H1 (cell line): ENCODE results near the gene FARS2. TPM values are rescaled to one million over a fixed set of nuclear protein-coding genes. Genes with fewer than 3 reads are reported as not detected.

Experiments used
- CTCF ChIA-PET: fragments of 300-600 bp; sonication (Branson Sonifier 250); formaldehyde crosslinking; loops from one replicate; lab custom pipeline; 2021; ENCODE audit not compliant: partially characterized antibody; lab: Charles Lee
- POLR2A ChIA-PET: fragments of 300-600 bp; sonication (Branson Sonifier 250); formaldehyde crosslinking; loops from one replicate; lab custom pipeline; 2021; ENCODE audit warnings: inconsistent platforms; ENCODE audit not compliant: partially characterized antibody; lab: Charles Lee
- DNase-seq, 2 experiments: peaks; one replicate each; pipeline versions ENCODE4 v3.0.0 to v3.0.0-alpha.2; 2010 to 2022; ENCODE audit warnings: low spot score in 2 of 2, low read depth in 1 of 2, mixed read lengths in 1 of 2
- FAIRE-seq: peaks from 2 replicates; lab custom pipeline; 2011; peaks lifted over from hg19 to GRCh38; lab: Jason Lieb, UNC
- H2AFZ ChIP-seq: 2 replicates; pipeline ENCODE4 v1.8.1; 2012; ENCODE audit warnings: low read length, inconsistent platforms
- H2AK5ac ChIP-seq: 2 replicates; pipeline ENCODE4 v1.6.1; 2013; ENCODE audit warnings: low read depth, low read length
- H2BK120ac ChIP-seq: replicated peaks from 2 replicates; pipeline ENCODE3; 2013; ENCODE audit warnings: low read depth, low read length, inconsistent platforms
- H2BK12ac ChIP-seq: 2 replicates; pipeline ENCODE4 v1.6.1; 2013; ENCODE audit warnings: low read depth, low read length
- H2BK15ac ChIP-seq: 2 replicates; pipeline ENCODE4 v1.6.1; 2013; ENCODE audit warnings: low read length
- H2BK20ac ChIP-seq: 2 replicates; pipeline ENCODE4 v1.6.1; 2013; ENCODE audit warnings: low read length
- H2BK5ac ChIP-seq: 2 replicates; pipeline ENCODE4 v1.6.1; 2013; ENCODE audit warnings: low read depth, low read length
- H3K14ac ChIP-seq: 2 replicates; pipeline ENCODE4 v1.6.1; 2013; ENCODE audit warnings: inconsistent platforms; ENCODE audit not compliant: insufficient read length
- H3K18ac ChIP-seq: 2 replicates; pipeline ENCODE4 v1.6.1; 2013; ENCODE audit warnings: low read length; ENCODE audit errors: extremely low read depth
- H3K23ac ChIP-seq: 2 replicates; pipeline ENCODE4 v1.6.1; 2013; ENCODE audit warnings: inconsistent platforms; ENCODE audit not compliant: insufficient read length
- H3K23me2 ChIP-seq: 2 replicates; pipeline ENCODE4 v1.6.1; 2013; ENCODE audit warnings: low read depth, low read length
- H3K27ac ChIP-seq: 2 replicates; pipeline ENCODE4 v1.6.1; 2011; ENCODE audit warnings: low read depth, low read length, inconsistent platforms
- H3K27me3 ChIP-seq, 4 experiments: replicated peaks in 1 of 4; 1 replicate in 1 of 4; 2 replicates in 3 of 4; pipeline versions ENCODE4 v1.6.1 to v1.8.1; 2011 to 2013; ENCODE audit warnings: low read length in 3 of 4, mild to moderate bottlenecking in 3 of 4, inconsistent platforms in 2 of 4, mixed read lengths in 2 of 4, moderate library complexity in 1 of 4; ENCODE audit not compliant: control insufficient read depth in 3 of 4, insufficient read depth in 3 of 4; ENCODE audit errors: extremely low read depth in 1 of 4
- H3K36me3 ChIP-seq, 4 experiments: 2 replicates each; pipeline versions ENCODE4 v1.6.1 to v1.8.1; 2011 to 2013; ENCODE audit warnings: mild to moderate bottlenecking in 4 of 4, low read length in 3 of 4, moderate library complexity in 2 of 4, control low read depth in 1 of 4, inconsistent platforms in 1 of 4; ENCODE audit not compliant: insufficient read depth in 4 of 4, control insufficient read depth in 2 of 4
- H3K4ac ChIP-seq: replicated peaks from 2 replicates; pipeline ENCODE3; 2013; ENCODE audit warnings: low read length, low read depth, mixed read lengths, inconsistent platforms; ENCODE audit not compliant: insufficient read length
- H3K4me1 ChIP-seq, 4 experiments: replicated peaks in 1 of 4; 1 replicate in 1 of 4; 2 replicates in 3 of 4; pipeline versions ENCODE4 v1.6.1 to v1.8.1; 2011 to 2013; ENCODE audit warnings: low read length in 3 of 4, inconsistent platforms in 2 of 4, mixed read lengths in 1 of 4; ENCODE audit not compliant: insufficient read depth in 4 of 4, control insufficient read depth in 3 of 4
- H3K4me2 ChIP-seq, 2 experiments: 2 replicates each; pipeline versions ENCODE4 v1.6.1 to v1.8.1; 2011 to 2013; ENCODE audit warnings: low read depth in 2 of 2, low read length in 2 of 2, control low read depth in 1 of 2, inconsistent platforms in 1 of 2, mild to moderate bottlenecking in 1 of 2; ENCODE audit not compliant: insufficient read depth in 1 of 2
- H3K4me3 ChIP-seq, 4 experiments: fragments of 200-600, 300-600 bp in 1 of 4; sonication (generic), shearing (Covaris generic), sonication (Bioruptor Twin) in 1 of 4; 2 replicates each; pipeline versions ENCODE4 v1.5.1 to v1.8.1; 2011 to 2016; ENCODE audit warnings: low read length in 4 of 4, low read depth in 3 of 4, control low read depth in 2 of 4, inconsistent platforms in 2 of 4, mild to moderate bottlenecking in 2 of 4, mixed read lengths in 1 of 4, moderate library complexity in 1 of 4; ENCODE audit not compliant: insufficient read depth in 2 of 4; ENCODE audit errors: extremely low read depth in 1 of 4
- H3K56ac ChIP-seq: replicated peaks from 2 replicates; pipeline ENCODE3; 2013; ENCODE audit warnings: low read depth, mild to moderate bottlenecking, mixed read lengths, low read length, inconsistent platforms; ENCODE audit not compliant: insufficient read length
- H3K79me1 ChIP-seq: 2 replicates; pipeline ENCODE4 v1.6.1; 2013; ENCODE audit warnings: low read depth, low read length, control low read depth
- H3K79me2 ChIP-seq, 2 experiments: 2 replicates each; pipeline versions ENCODE4 v1.6.1 to v1.8.1; 2012 to 2013; ENCODE audit warnings: low read length in 2 of 2, mild to moderate bottlenecking in 2 of 2, inconsistent platforms in 1 of 2; ENCODE audit not compliant: insufficient read depth in 2 of 2, control insufficient read depth in 1 of 2
- H3K9ac ChIP-seq, 4 experiments: replicated peaks in 1 of 4; 1 replicate in 1 of 4; 2 replicates in 3 of 4; pipeline versions ENCODE4 v1.6.1 to v1.8.1; 2011 to 2013; ENCODE audit warnings: low read depth in 3 of 4, low read length in 3 of 4, control low read depth in 2 of 4, mild to moderate bottlenecking in 2 of 4, moderate library complexity in 2 of 4, inconsistent platforms in 1 of 4; ENCODE audit errors: extremely low read depth in 1 of 4
- H3K9me3 ChIP-seq, 2 experiments: 2 replicates each; pipeline versions ENCODE4 v1.6.1 to v1.8.1; 2012 to 2013; ENCODE audit warnings: mild to moderate bottlenecking in 2 of 2, moderate library complexity in 2 of 2, control low read depth in 1 of 2, inconsistent platforms in 1 of 2, low read depth in 1 of 2, low read length in 1 of 2, mixed read lengths in 1 of 2; ENCODE audit not compliant: insufficient read depth in 2 of 2
- H4K20me1 ChIP-seq, 2 experiments: replicated peaks in 1 of 2; 2 replicates each; pipeline versions ENCODE3 to v1.8.1; 2011 to 2013; ENCODE audit warnings: inconsistent platforms in 2 of 2, low read length in 2 of 2, mild to moderate bottlenecking in 1 of 2; ENCODE audit not compliant: insufficient read depth in 2 of 2, control insufficient read depth in 1 of 2
- H4K5ac ChIP-seq: 2 replicates; pipeline ENCODE4 v1.6.1; 2013; ENCODE audit warnings: low read length, low read depth, mixed read lengths, inconsistent platforms; ENCODE audit not compliant: insufficient read length
- H4K8ac ChIP-seq: 2 replicates; pipeline ENCODE4 v1.8.0; 2013; ENCODE audit warnings: mild to moderate bottlenecking, moderate library complexity, low read length, inconsistent platforms; ENCODE audit not compliant: insufficient read depth; ENCODE audit errors: extremely low read depth
- H4K91ac ChIP-seq: replicated peaks from 2 replicates; pipeline ENCODE3; 2013; ENCODE audit warnings: low read length, mixed read lengths, inconsistent platforms; ENCODE audit not compliant: insufficient read length
- ATF3 ChIP-seq: IDR thresholded peaks from 2 replicates; pipeline ENCODE4 v1.6.1; 2011; ENCODE audit warnings: low read depth, mild to moderate bottlenecking, low read length; ENCODE audit not compliant: insufficient read depth
- BACH1 ChIP-seq: IDR thresholded peaks from 2 replicates; pipeline ENCODE4 v1.6.1; 2012; ENCODE audit warnings: low read length, improper control_type of control experiment
- CHD1 ChIP-seq: IDR thresholded peaks from 2 replicates; pipeline ENCODE4 v1.6.1; 2012; ENCODE audit warnings: low read depth, low read length, improper control_type of control experiment
- CREB1 ChIP-seq: IDR thresholded peaks from 2 replicates; pipeline ENCODE4 v1.6.1; 2012; ENCODE audit warnings: inconsistent platforms
- EP300 ChIP-seq, 2 experiments: IDR thresholded peaks; 1 replicate in 1 of 2; 2 replicates in 1 of 2; pipeline ENCODE4 v1.6.1; 2011 to 2012; ENCODE audit warnings: low read depth in 2 of 2, low read length in 2 of 2, mild to moderate bottlenecking in 2 of 2, borderline replicate concordance in 1 of 2, inconsistent platforms in 1 of 2, moderate library complexity in 1 of 2
- GABPA ChIP-seq: IDR thresholded peaks from 2 replicates; pipeline ENCODE4 v1.6.1; 2011; ENCODE audit warnings: mild to moderate bottlenecking, low read length, moderate library complexity, borderline replicate concordance; ENCODE audit not compliant: insufficient read depth
- KDM1A ChIP-seq: fragments of 200-600, 300-600 bp; sonication (generic); IDR thresholded peaks from 2 replicates; pipeline ENCODE4 v1.7.1; 2016; ENCODE audit warnings: mild to moderate bottlenecking, low read length, borderline replicate concordance
- KDM5A ChIP-seq: fragments of 200-600 bp; IDR thresholded peaks from 2 replicates; pipeline ENCODE4 v1.7.1; 2012; ENCODE audit warnings: mild to moderate bottlenecking, low read length, inconsistent platforms, mixed read lengths
- RAD21 ChIP-seq, 2 experiments: IDR thresholded peaks in 1 of 2; conservative IDR thresholded peaks in 1 of 2; 2 replicates each; pipeline ENCODE4 v1.6.1; 2011; ENCODE audit warnings: low read depth in 2 of 2, low read length in 2 of 2, improper control_type of control experiment in 1 of 2, inconsistent platforms in 1 of 2, mild to moderate bottlenecking in 1 of 2, moderate library complexity in 1 of 2
- RBBP5 ChIP-seq: IDR thresholded peaks from 2 replicates; pipeline ENCODE4 v1.7.1; 2012; ENCODE audit warnings: low read depth, mild to moderate bottlenecking, inconsistent platforms, low read length, moderate library complexity, borderline replicate concordance
- SP2 ChIP-seq: IDR thresholded peaks from 2 replicates; pipeline ENCODE4 v1.6.1; 2012; ENCODE audit warnings: mild to moderate bottlenecking, low read length, inconsistent platforms
- TAF1 ChIP-seq: IDR thresholded peaks from 2 replicates; pipeline ENCODE4 v1.6.1; 2011; ENCODE audit warnings: mild to moderate bottlenecking, low read depth, low read length
- USF2 ChIP-seq: IDR thresholded peaks from 2 replicates; pipeline ENCODE4 v1.6.1; 2011; ENCODE audit warnings: low read length, improper control_type of control experiment
- WGBS, 2 experiments: shearing (Covaris generic) in 1 of 2; methylation state at CpG; one replicate each; pipeline versions ENCODE4 v1.1.6 to v1.1.7; 2013 to 2015; ENCODE audit warnings: low lambda C conversion rate in 2 of 2, mixed read lengths in 2 of 2, inconsistent platforms in 1 of 2, low coverage in 1 of 2, missing lambda C conversion rate in 1 of 2; ENCODE audit not compliant: insufficient replicate concordance in 2 of 2, insufficient coverage in 1 of 2, insufficient read length in 1 of 2; ENCODE audit errors: extremely low coverage in 1 of 2, missing lambda C conversion rate in 1 of 2; 5-methylcytosine and 5-hydroxymethylcytosine counted together
- polyA plus RNA-seq, 7 experiments: library from polyadenylated mRNA; depleted of rRNA in 3 of 7; stranded (reverse) in 5 of 7; unstranded in 2 of 7; fragments of >200 nt in 5 of 7; fragments of 200-250 nt in 2 of 7; gene quantifications; 1 replicate in 5 of 7; 2 replicates in 1 of 7; 4 replicates in 1 of 7; pipeline versions ENCODE4 v1.2.1 to v1.2.3, GENCODE V29; 2011 to 2013; ENCODE audit warnings: missing spikeins in 2 of 7, mixed read lengths in 2 of 7
- total RNA-seq: library from RNA; stranded (reverse); fragmentation: NEBNext Ultra II Directional; extraction: Animal tissue kit (Norgen Biotek cat#: 25700); gene quantifications from 2 replicates; pipeline ENCODE4 v1.2.1, GENCODE V29; 2021

Gene FARS2
- total and polyA plus RNA-seq, 2 of the 8 experiments (the other 6 are each of a cell fraction or from before 2014, with no cell fraction given) = 11.7 to 14.4 TPM

- Histone ChIP-seq H2BK5ac (no peak overlapping the region), H3K18ac (no peak overlapping the region), H3K79me1 (no peaks in the 10 kb centered on the region), H2BK15ac (no peak overlapping the region), H4K91ac (no peak overlapping the region), H2BK120ac (no peak overlapping the region), H4K8ac (no peak overlapping the region), H3K56ac (no peak overlapping the region), H2AFZ (no peak overlapping the region), H3K23ac (no peak overlapping the region), H3K36me3 (no peaks in the 10 kb centered on the region), H3K4ac (no peak overlapping the region), H3K27ac (no peak overlapping the region), H3K27me3 (no peaks in the 10 kb centered on the region), H2BK12ac (no peak overlapping the region), H3K4me2 (no peak overlapping the region), H3K23me2 (no peaks in the 10 kb centered on the region), H2AK5ac (no peak overlapping the region), H4K5ac (no peak overlapping the region), H3K14ac (no peak overlapping the region), H2BK20ac (no peak overlapping the region), H3K9ac (no peak overlapping the region), H3K4me3 (no peak overlapping the region), H3K4me1 (no peaks in the 10 kb centered on the region), H4K20me1 (no peaks in the 10 kb centered on the region), H3K9me3 (peaks cover 6 to 9% of the 10 kb centered on the region in 2 experiments), H3K79me2 (no peaks in the 10 kb centered on the region)
- no peak for DNase-seq
- ChIA-PET POLR2A (no interaction called here), CTCF (no interaction called here)
- no peak for FAIRE-seq
- 83% methylated on average over 4 of the region's 4 CpGs; no CpG with 5 or more reads in 1 of the 2 experiments for WGBS, 2 experiments
- TF ChIP-seq CHD1 (no peak), KDM1A (no peak), BACH1 (no peak), KDM5A (no peak), USF2 (no peak), EP300 (IDR thresholded peaks at IDR 0.05; ENCODE audit: borderline replicate concordance in 1 of 2, low read depth in 2 of 2, low read length in 2 of 2) (no peak), CREB1 (no peak), ATF3 (no peak), RBBP5 (no peak), TAF1 (no peak), RAD21 (IDR thresholded peaks at IDR 0.05 in 1 of 2, conservative IDR thresholded peaks at IDR 0.05 in 1 of 2; ENCODE audit: low read depth in 2 of 2, low read length in 2 of 2) (no peak), GABPA (no peak), SP2 (no peak)
Observed at GRCh38 chr6:5811997-5812396, 550.7 kb downstream of the FARS2 start.
